Gastrocnemius medialis (tissue), 4 donors: Measurements from ENCODE around the gene MNX1. TPM values are rescaled to one million over a fixed set of nuclear protein-coding genes. Genes with fewer than 3 reads are reported as not detected.

ENCODE experiments used
- ATAC-seq, 2 donors: fragments of 150-250 bp; one replicate each; pipeline ENCODE4 v1.9.1; 2016
- DNase-seq, 2 donors: peaks; one replicate each; pipeline ENCODE4 v3.0.0-alpha.2; 2019
- H3K27ac ChIP-seq, 4 donors: fragments of 200-600 bp; sonication (generic); 1 replicate in 1 of 4; 2 replicates in 3 of 4; pipeline ENCODE4 v1.5.1; 2016 to 2018; ENCODE audit warnings: mild to moderate bottlenecking in 2 of 4, moderate library complexity in 1 of 4
- H3K27me3 ChIP-seq, 3 donors: fragments of 200-600 bp; sonication (generic) in 2 of 3; 1 replicate in 1 of 3; 2 replicates in 2 of 3; pipeline versions ENCODE4 v1.5.1 to v1.6.0; 2016 to 2019; ENCODE audit warnings: mild to moderate bottlenecking in 1 of 3, moderate library complexity in 1 of 3
- H3K36me3 ChIP-seq, 2 donors: fragments of 200-600 bp; sonication (generic) in 1 of 2; one replicate each; pipeline ENCODE4 v1.5.1; 2017 to 2018
- H3K4me1 ChIP-seq, 2 donors: fragments of 200-600 bp; sonication (generic) in 1 of 2; one replicate each; pipeline ENCODE4 v1.5.1; 2016 to 2017; ENCODE audit warnings: mild to moderate bottlenecking in 2 of 2
- H3K4me3 ChIP-seq, 4 donors: fragments of 200-600 bp; sonication (generic) in 3 of 4; 1 replicate in 1 of 4; 2 replicates in 3 of 4; pipeline ENCODE4 v1.5.1; 2016 to 2019; ENCODE audit warnings: mild to moderate bottlenecking in 2 of 4
- H3K9me3 ChIP-seq, 3 donors: fragments of 200-600 bp; sonication (generic) in 2 of 3; 1 replicate in 1 of 3; 2 replicates in 2 of 3; pipeline ENCODE4 v1.5.1; 2016 to 2019
- CTCF ChIP-seq, 5 experiments: fragments of 450-650 bp in 3 of 5; fragments of 200-600 bp in 2 of 5; sonication (generic) in 2 of 5; IDR thresholded peaks in 4 of 5; conservative IDR thresholded peaks in 1 of 5; 1 replicate in 4 of 5; 2 replicates in 1 of 5; pipeline ENCODE4 v1.5.1; 2016 to 2019; ENCODE audit warnings: antibody characterized with exemption in 5 of 5, mild to moderate bottlenecking in 3 of 5, moderate library complexity in 3 of 5
- POLR2A ChIP-seq, 2 donors: fragments of 450-650 bp; IDR thresholded peaks; one replicate each; pipeline ENCODE4 v1.6.1; 2017; ENCODE audit warnings: antibody characterized with exemption in 2 of 2, mild to moderate bottlenecking in 2 of 2, moderate library complexity in 2 of 2
- in situ Hi-C, 4 donors: fragments of 200-750 bp; cut with MboI; loops; one replicate each; pipeline versions ENCODE4 v1.15.0 to v1.8.0; 2017; ENCODE audit warnings: low sequenced_read_pairs in 4 of 4
- intact Hi-C: fragments of 100-400 bp; cut with DNase I; formaldehyde crosslinking; loops from one replicate; pipeline ENCODE4 v1.15.1; 2023; ENCODE audit warnings: low total_unique reads
- total RNA-seq, 4 donors: library from RNA; depleted of rRNA; stranded (reverse); fragments of >200 nt; gene quantifications; one replicate each; pipeline versions ENCODE4 v1.1.0 to v1.2.3, GENCODE V29; 2016

Gene MNX1
- total RNA-seq, 4 donors from 2014 or later: 0.16 to 0.20 TPM; not detected in 2

GRCh38 chr7:157037028-157037427 is 26.6 kb upstream of the MNX1 start:
- DNase-seq (no peak), ATAC-seq (no peak)
- no peaks in the 10 kb centered on the region for H3K36me3 ChIP-seq
- H3K4me1 ChIP-seq: no peaks in the 10 kb centered on the region
- H3K27me3 ChIP-seq: peaks cover 0 to 21% (median 9%) of the 10 kb centered on the region in 3 donors
- intact Hi-C loops (no loop called here), in situ Hi-C loops (no loop called here)
- H3K27ac ChIP-seq: no peak overlapping the region
- no peak overlapping the region for H3K4me3 ChIP-seq
- H3K9me3 ChIP-seq: peaks cover 0 to 5% (median 0%) of the 10 kb centered on the region in 3 donors
- TF ChIP-seq CTCF (IDR thresholded peaks at IDR 0.05 in 4 of 5, conservative IDR thresholded peaks at IDR 0.05 in 1 of 5): no peak

GRCh38 chr7:157035979-157036378 is 25.5 kb upstream of the MNX1 start:
- no peak overlapping the region for H3K4me3 ChIP-seq
- no peaks in the 10 kb centered on the region for H3K36me3 ChIP-seq
- no peaks in the 10 kb centered on the region for H3K4me1 ChIP-seq
- TF ChIP-seq CTCF (IDR thresholded peaks at IDR 0.05 in 4 of 5, conservative IDR thresholded peaks at IDR 0.05 in 1 of 5) (no peak), POLR2A (IDR thresholded peaks at IDR 0.05) (no peak)
- intact Hi-C loops: no loop called here
- H3K27ac ChIP-seq: no peak overlapping the region
- H3K27me3 ChIP-seq: peaks cover 3 to 26% (median 18%) of the 10 kb centered on the region in 3 donors
- H3K9me3 ChIP-seq: peaks cover 0 to 5% (median 0%) of the 10 kb centered on the region in 3 donors
- ATAC-seq (no peak), DNase-seq (no peak)
- in situ Hi-C loops: no loop called here

- no peak overlapping the region for H3K4me3 ChIP-seq
- ATAC-seq: no peak
- H3K9me3 ChIP-seq: peaks cover 0 to 5% (median 0%) of the 10 kb centered on the region in 3 donors
- peaks cover 3 to 29% (median 21%) of the 10 kb centered on the region in 3 donors for H3K27me3 ChIP-seq
- no peaks in the 10 kb centered on the region for H3K36me3 ChIP-seq
- no peak for DNase-seq
- intact Hi-C loops: no loop called here
- no peak overlapping the region for H3K27ac ChIP-seq
- in situ Hi-C loops: no loop called here
- H3K4me1 ChIP-seq: no peaks in the 10 kb centered on the region
- TF ChIP-seq CTCF (IDR thresholded peaks at IDR 0.05 in 4 of 5, conservative IDR thresholded peaks at IDR 0.05 in 1 of 5) (no peak), POLR2A (IDR thresholded peaks at IDR 0.05) (no peak)
Measured at GRCh38 chr7:157035302-157035701, 24.8 kb upstream of the MNX1 start.

- Histone ChIP-seq H3K9me3 (peaks cover 0 to 5% (median 0%) of the 10 kb centered on the region in 3 donors), H3K27me3 (peaks cover 7 to 32% (median 21%) of the 10 kb centered on the region in 3 donors), H3K36me3 (no peaks in the 10 kb centered on the region), H3K27ac (no peak overlapping the region), H3K4me1 (no peaks in the 10 kb centered on the region), H3K4me3 (no peak overlapping the region)
- ATAC-seq: no peak
- intact Hi-C loops: no loop called here
- TF ChIP-seq POLR2A (IDR thresholded peaks at IDR 0.05) (no peak), CTCF (IDR thresholded peaks at IDR 0.05 in 4 of 5, conservative IDR thresholded peaks at IDR 0.05 in 1 of 5) (no peak)
- in situ Hi-C loops: no loop called here
- DNase-seq: no peak
Measured at GRCh38 chr7:157033483-157034473, 23.3 kb upstream of the MNX1 start.
